ENCODE measurements around the gene RAF1.

The RAF1 gene

DNA sequence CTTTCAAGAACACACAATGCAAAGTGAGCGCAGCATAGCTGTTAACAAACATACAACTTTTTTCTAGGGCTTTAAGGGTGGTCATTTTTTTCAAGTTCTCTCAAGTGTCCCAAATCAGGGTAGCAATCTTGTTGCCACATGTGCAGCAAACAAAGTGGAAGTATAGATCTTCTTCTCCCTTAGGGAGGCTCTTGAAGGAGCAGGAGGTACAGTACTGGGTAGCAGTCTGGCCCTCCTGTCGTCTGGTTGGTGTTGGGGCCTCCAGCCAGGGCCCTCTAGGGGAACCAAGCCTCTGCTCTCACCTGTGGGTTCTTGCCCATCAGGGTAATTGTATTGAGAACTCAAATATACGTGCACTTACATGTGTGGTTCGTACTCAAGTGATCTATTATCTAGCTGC is 81.2 kb downstream of the RAF1 start:
- Histone ChIP-seq H3K36me3 (ENCODE audit: insufficient read depth, low read length) (peaks cover 30% of the 10 kb centered on the region), H3K9me3 (ENCODE audit: low read depth, low read length) (no peaks in the 10 kb centered on the region), H3K4me3 (no peak overlapping the region), H3K27ac (no peak overlapping the region), H3K9ac (ENCODE audit: insufficient read length) (no peak overlapping the region)
- no peak for TF ChIP-seq FOXP2 (optimal IDR thresholded peaks at IDR 0.05; ENCODE audit: control extremely low read depth, extremely low read length, insufficient read depth)
- no peak for DNase-seq (ENCODE audit: low read depth, low spot score)

GRCh38 chr3:12579905-12580304 is 84.0 kb downstream of the RAF1 start:
- Histone ChIP-seq H3K4me3 (no peak overlapping the region), H3K9ac (ENCODE audit: insufficient read length) (no peak overlapping the region), H3K9me3 (ENCODE audit: low read depth, low read length) (no peaks in the 10 kb centered on the region), H3K36me3 (ENCODE audit: insufficient read depth, low read length) (peaks cover 21% of the 10 kb centered on the region; the same call in 1 of the 2 replicates), H3K27ac (no peak overlapping the region)
- DNase-seq (ENCODE audit: low read depth, low spot score): no peak
- TF ChIP-seq POLR2AphosphoS5 (IDR thresholded peaks at IDR 0.05; ENCODE audit: borderline replicate concordance, low read depth, low read length) (no peak), EZH2 (IDR thresholded peaks at IDR 0.05) (no peak), FOXP2 (optimal IDR thresholded peaks at IDR 0.05; ENCODE audit: control extremely low read depth, extremely low read length, insufficient read depth) (no peak)

- TF ChIP-seq FOXP2 (optimal IDR thresholded peaks at IDR 0.05; ENCODE audit: control extremely low read depth, extremely low read length, insufficient read depth) (no peak), POLR2AphosphoS5 (IDR thresholded peaks at IDR 0.05; ENCODE audit: borderline replicate concordance, low read depth, low read length) (no peak), EZH2 (IDR thresholded peaks at IDR 0.05) (no peak)
- Histone ChIP-seq H3K36me3 (ENCODE audit: insufficient read depth, low read length) (peaks cover 18% of the 10 kb centered on the region; the same call in 1 of the 2 replicates), H3K4me3 (no peak overlapping the region), H3K9ac (ENCODE audit: insufficient read length) (no peak overlapping the region), H3K27ac (no peak overlapping the region), H3K9me3 (ENCODE audit: low read depth, low read length) (no peaks in the 10 kb centered on the region)
- no peak for DNase-seq (ENCODE audit: low read depth, low spot score)
Measured at GRCh38 chr3:12579456-12579855, 84.5 kb downstream of the RAF1 start.

DNA sequence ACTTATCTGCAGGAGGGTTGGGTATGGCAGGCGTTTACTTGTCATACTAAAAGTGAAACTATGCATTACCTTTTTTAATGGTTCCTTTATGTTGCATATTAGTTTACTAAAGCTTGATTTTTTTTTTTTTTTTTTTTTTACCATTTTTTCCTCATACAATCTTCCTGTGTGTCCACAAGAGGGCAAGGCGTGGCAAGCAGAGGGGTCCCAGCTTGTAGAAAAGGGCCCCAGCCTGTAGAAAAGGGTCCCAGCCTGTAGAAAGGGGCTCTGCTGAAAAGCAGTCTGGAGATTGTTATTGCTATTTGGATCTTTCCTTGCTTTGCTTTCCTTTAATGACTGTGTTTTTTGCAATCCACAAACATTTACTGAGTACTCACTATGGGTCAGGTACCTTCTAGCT is 85.2 kb downstream of the RAF1 start:
- Histone ChIP-seq H3K36me3 (ENCODE audit: insufficient read depth, low read length) (peaks cover 10% of the 10 kb centered on the region; the same call in 1 of the 2 replicates), H3K9ac (ENCODE audit: insufficient read length) (no peak overlapping the region), H3K27ac (no peak overlapping the region), H3K9me3 (ENCODE audit: low read depth, low read length) (no peaks in the 10 kb centered on the region), H3K4me3 (no peak overlapping the region)
- no peak for DNase-seq (ENCODE audit: low read depth, low spot score)
- TF ChIP-seq POLR2AphosphoS5 (IDR thresholded peaks at IDR 0.05; ENCODE audit: borderline replicate concordance, low read depth, low read length) (no peak), FOXP2 (optimal IDR thresholded peaks at IDR 0.05; ENCODE audit: control extremely low read depth, extremely low read length, insufficient read depth) (no peak), EZH2 (IDR thresholded peaks at IDR 0.05) (no peak)

DNA sequence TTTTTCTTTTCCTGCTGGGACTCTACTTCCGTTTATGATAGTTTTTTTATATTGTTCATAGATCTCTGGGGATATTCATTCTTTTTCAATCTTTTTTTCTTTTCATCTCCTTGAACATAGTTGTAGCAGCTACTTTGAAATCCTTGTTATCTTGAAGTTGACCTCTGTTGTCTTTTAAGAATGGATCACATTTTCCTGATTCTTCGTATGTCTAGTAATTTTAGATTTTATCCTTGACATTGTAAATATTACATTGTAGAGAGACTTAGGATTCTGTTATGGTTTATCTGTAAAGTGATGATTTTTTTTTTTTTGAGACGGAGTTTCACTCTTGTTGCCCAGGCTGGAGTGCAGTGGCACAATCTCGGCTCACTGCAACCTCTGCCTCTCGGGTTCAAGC is 86.5 kb downstream of the RAF1 start:
- TF ChIP-seq FOXP2 (optimal IDR thresholded peaks at IDR 0.05; ENCODE audit: control extremely low read depth, extremely low read length, insufficient read depth) (no peak), POLR2AphosphoS5 (IDR thresholded peaks at IDR 0.05; ENCODE audit: borderline replicate concordance, low read depth, low read length) (no peak), EZH2 (IDR thresholded peaks at IDR 0.05) (no peak)
- H3K9me3 ChIP-seq (ENCODE audit: low read depth, low read length): no peaks in the 10 kb centered on the region
- no peak overlapping the region for H3K27ac ChIP-seq
- H3K4me3 ChIP-seq: no peak overlapping the region
- H3K9ac ChIP-seq (ENCODE audit: insufficient read length): no peak overlapping the region
- no peak for DNase-seq (ENCODE audit: low read depth, low spot score)
- peaks cover 10% of the 10 kb centered on the region; the same call in 1 of the 2 replicates for H3K36me3 ChIP-seq (ENCODE audit: insufficient read depth, low read length)

GRCh38 chr3:12574661-12575060 is 89.3 kb downstream of the RAF1 start:
- no peak overlapping the region for H3K4me3 ChIP-seq
- no peak overlapping the region for H3K9ac ChIP-seq (ENCODE audit: insufficient read length)
- TF ChIP-seq EZH2 (IDR thresholded peaks at IDR 0.05): no peak
- H3K27ac ChIP-seq: no peak overlapping the region
- peaks cover 15% of the 10 kb centered on the region; the same call in 1 of the 2 replicates for H3K36me3 ChIP-seq (ENCODE audit: insufficient read depth, low read length)
- H3K9me3 ChIP-seq (ENCODE audit: low read depth, low read length): no peaks in the 10 kb centered on the region
- DNase-seq (ENCODE audit: low read depth, low spot score): no peak

GRCh38 chr3:12574131-12574530 is 89.8 kb downstream of the RAF1 start:
- TF ChIP-seq EZH2 (IDR thresholded peaks at IDR 0.05) (no peak), FOXP2 (optimal IDR thresholded peaks at IDR 0.05; ENCODE audit: control extremely low read depth, extremely low read length, insufficient read depth) (no peak), POLR2AphosphoS5 (IDR thresholded peaks at IDR 0.05; ENCODE audit: borderline replicate concordance, low read depth, low read length) (no peak)
- Histone ChIP-seq H3K9ac (ENCODE audit: insufficient read length) (no peak overlapping the region), H3K4me3 (no peak overlapping the region), H3K9me3 (ENCODE audit: low read depth, low read length) (no peaks in the 10 kb centered on the region), H3K36me3 (ENCODE audit: insufficient read depth, low read length) (peaks cover 15% of the 10 kb centered on the region; the same call in 1 of the 2 replicates), H3K27ac (no peak overlapping the region)
- DNase-seq (ENCODE audit: low read depth, low spot score): no peak

DNA sequence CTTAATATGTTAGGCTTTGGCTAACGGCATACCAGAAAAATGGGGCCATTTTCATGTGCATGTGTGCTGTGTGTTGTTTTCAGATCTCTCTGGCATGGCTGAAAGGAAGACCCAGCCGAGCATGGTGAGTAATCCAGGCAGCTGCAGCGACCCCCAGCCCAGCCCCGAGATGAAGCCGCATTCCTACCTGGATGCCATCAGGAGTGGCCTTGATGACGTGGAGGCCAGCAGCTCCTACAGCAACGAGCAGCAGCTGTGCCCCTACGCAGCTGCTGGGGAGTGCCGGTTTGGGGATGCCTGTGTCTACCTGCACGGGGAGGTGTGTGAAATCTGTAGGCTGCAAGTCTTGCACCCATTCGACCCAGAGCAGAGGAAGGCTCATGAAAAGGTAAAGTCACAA is 91.9 kb downstream of the RAF1 start:
- Histone ChIP-seq H3K9me3 (ENCODE audit: low read depth, low read length) (no peaks in the 10 kb centered on the region), H3K36me3 (ENCODE audit: insufficient read depth, low read length) (peaks cover 15% of the 10 kb centered on the region; the same call in 1 of the 2 replicates), H3K9ac (ENCODE audit: insufficient read length) (no peak overlapping the region), H3K4me3 (no peak overlapping the region), H3K27ac (no peak overlapping the region)
- TF ChIP-seq FOXP2 (optimal IDR thresholded peaks at IDR 0.05; ENCODE audit: control extremely low read depth, extremely low read length, insufficient read depth) (no peak), POLR2AphosphoS5 (IDR thresholded peaks at IDR 0.05; ENCODE audit: borderline replicate concordance, low read depth, low read length) (no peak), EZH2 (IDR thresholded peaks at IDR 0.05) (no peak)
- no peak for DNase-seq (ENCODE audit: low read depth, low spot score)

GRCh38 chr3:12569836-12570235 is 94.1 kb downstream of the RAF1 start:
- TF ChIP-seq POLR2AphosphoS5 (IDR thresholded peaks at IDR 0.05; ENCODE audit: borderline replicate concordance, low read depth, low read length) (no peak), EZH2 (IDR thresholded peaks at IDR 0.05) (no peak), FOXP2 (optimal IDR thresholded peaks at IDR 0.05; ENCODE audit: control extremely low read depth, extremely low read length, insufficient read depth) (no peak)

More at GRCh38 chr3:12569836-12570235, 94.1 kb downstream of the RAF1 start:
- Histone ChIP-seq H3K36me3 (ENCODE audit: insufficient read depth, low read length) (peaks cover 12% of the 10 kb centered on the region; the same call in 1 of the 2 replicates), H3K27ac (no peak overlapping the region), H3K9ac (ENCODE audit: insufficient read length) (no peak overlapping the region), H3K9me3 (ENCODE audit: low read depth, low read length) (no peaks in the 10 kb centered on the region), H3K4me3 (no peak overlapping the region)
- no peak for DNase-seq (ENCODE audit: low read depth, low spot score)

Measured in SK-N-MC (cell line).